ENCODE results near the gene ELFN2. TPM values are rescaled to one million over a fixed set of nuclear protein-coding genes. Genes with fewer than 3 reads are reported as not detected.

ELFN2 gene
- total RNA-seq, 2 experiments from 2014 or later = 0.05 to 0.08 TPM

GRCh38 chr22:37423283-37423682, 4.0 kb downstream of the ELFN2 start:
- H3K27ac Mint-ChIP-seq = no peak overlapping the region
- H3K27me3 Mint-ChIP-seq (ENCODE audit: low read depth) = peaks cover 68% of the 10 kb centered on the region
- no peaks in the 10 kb centered on the region for H3K36me3 Mint-ChIP-seq (ENCODE audit: low read depth)
- CTCF ChIA-PET = no interaction called here
- H3K4me1 Mint-ChIP-seq (ENCODE audit: low read depth) = peaks cover 22% of the 10 kb centered on the region
- no peak overlapping the region for H3K4me3 Mint-ChIP-seq
- POLR2A ChIA-PET = no interaction called here
- DNase-seq = no peak
- no peaks in the 10 kb centered on the region for H3K9me3 Mint-ChIP-seq (ENCODE audit: insufficient read depth)
- no peak for ATAC-seq

DNA sequence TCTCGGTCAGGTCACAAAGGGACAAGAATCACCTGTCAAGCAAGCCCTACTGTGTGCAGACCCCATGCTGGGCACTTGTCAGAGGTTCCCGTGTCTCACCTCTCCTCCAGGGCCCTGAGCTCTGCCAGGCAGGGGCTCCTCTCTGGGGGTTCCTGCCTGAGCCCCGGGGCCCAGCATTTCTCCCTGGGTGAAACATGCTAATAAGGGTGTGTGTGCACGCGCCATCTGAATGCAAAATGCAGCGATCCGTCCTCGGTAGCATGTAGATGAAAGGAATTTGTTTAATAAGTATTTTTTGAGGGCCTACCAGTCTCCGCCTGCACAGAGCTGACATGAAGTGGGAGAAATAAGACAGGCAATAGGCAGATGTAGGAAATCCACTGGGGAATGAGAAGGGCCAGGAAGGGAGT, 5.8 kb downstream of the ELFN2 start:
- ATAC-seq (no peak), DNase-seq (no peak)
- no peaks in the 10 kb centered on the region for H3K9me3 Mint-ChIP-seq (ENCODE audit: insufficient read depth)
- POLR2A ChIA-PET = no interaction called here
- CTCF ChIA-PET = no interaction called here
- H3K4me3 Mint-ChIP-seq = no peak overlapping the region
- H3K36me3 Mint-ChIP-seq (ENCODE audit: low read depth) = no peaks in the 10 kb centered on the region
- peaks cover 71% of the 10 kb centered on the region for H3K27me3 Mint-ChIP-seq (ENCODE audit: low read depth)
- peaks cover 26% of the 10 kb centered on the region for H3K4me1 Mint-ChIP-seq (ENCODE audit: low read depth)
- H3K27ac Mint-ChIP-seq = no peak overlapping the region

DNA sequence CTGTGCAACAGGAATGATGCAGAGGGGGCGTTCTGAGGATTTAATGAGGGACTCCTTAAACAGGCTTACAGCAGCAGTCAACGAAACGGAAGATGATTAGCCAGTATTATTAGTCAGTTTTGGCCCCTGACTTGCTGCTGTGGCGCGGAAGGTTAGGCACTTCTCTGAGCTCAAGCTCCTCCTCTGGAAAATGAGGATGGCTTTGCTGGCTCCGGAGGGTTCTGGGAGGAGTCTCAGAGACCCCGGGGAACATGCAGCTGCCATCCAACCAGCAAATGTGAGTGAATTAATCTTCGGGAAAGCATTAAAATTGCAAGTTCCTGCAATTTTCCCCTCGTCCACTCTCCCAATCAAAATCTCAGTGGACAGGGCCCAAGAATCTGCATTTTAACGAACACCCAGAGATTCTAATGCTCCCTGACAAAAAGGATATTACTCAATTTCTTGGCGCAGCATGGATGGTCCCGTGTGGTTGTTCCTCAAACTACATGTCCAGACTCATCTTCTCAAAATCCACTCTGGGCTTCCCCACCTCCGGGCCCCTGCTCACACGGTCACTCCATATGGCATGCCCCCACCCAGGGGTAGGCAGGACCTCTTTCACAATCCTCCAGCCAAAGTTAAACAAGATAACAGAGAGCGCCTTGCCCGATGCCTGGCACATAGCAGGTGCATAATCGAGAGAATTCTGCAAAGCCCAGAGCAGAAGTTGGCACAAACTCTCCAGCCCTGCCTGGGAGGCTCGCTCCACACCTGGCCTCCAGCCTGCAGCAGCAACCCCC, 6.4 kb downstream of the ELFN2 start:
- CTCF ChIA-PET = no interaction called here
- H3K27ac Mint-ChIP-seq = no peak overlapping the region
- POLR2A ChIA-PET = interaction anchor here (1.0 kb wide), 1 partner anchor 191 kb away, joined by 4 read pairs; no protein-coding TSS in a partner anchor
- H3K4me3 Mint-ChIP-seq = peak overlapping the region; percentile 51
- no peaks in the 10 kb centered on the region for H3K9me3 Mint-ChIP-seq (ENCODE audit: insufficient read depth)
- peaks cover 70% of the 10 kb centered on the region for H3K27me3 Mint-ChIP-seq (ENCODE audit: low read depth)
- H3K36me3 Mint-ChIP-seq (ENCODE audit: low read depth) = no peaks in the 10 kb centered on the region
- ATAC-seq (no peak), DNase-seq (no peak)
- H3K4me1 Mint-ChIP-seq (ENCODE audit: low read depth) = peaks cover 28% of the 10 kb centered on the region

- peak; percentile 59 for DNase-seq
- Mint-ChIP-seq H3K27ac (no peak overlapping the region), H3K9me3 (ENCODE audit: insufficient read depth) (no peaks in the 10 kb centered on the region), H3K36me3 (ENCODE audit: low read depth) (no peaks in the 10 kb centered on the region), H3K4me1 (ENCODE audit: low read depth) (peaks cover 28% of the 10 kb centered on the region), H3K4me3 (peak overlapping the region; percentile 51), H3K27me3 (ENCODE audit: low read depth) (peaks cover 65% of the 10 kb centered on the region)
- ATAC-seq = peak; percentile 41
- CTCF ChIA-PET = no interaction called here
- POLR2A ChIA-PET = interaction anchor here (1.0 kb wide), 1 partner anchor 191 kb away, joined by 4 read pairs; no protein-coding TSS in a partner anchor
These were observed 7.2 kb downstream of the ELFN2 start for GRCh38 chr22:37419969-37420685.

GRCh38 chr22:37419370-37419968, 7.8 kb downstream of the ELFN2 start:
- CTCF ChIA-PET = no interaction called here
- ATAC-seq = peak; percentile 1
- Mint-ChIP-seq H3K4me1 (ENCODE audit: low read depth) (peaks cover 28% of the 10 kb centered on the region), H3K36me3 (ENCODE audit: low read depth) (no peaks in the 10 kb centered on the region), H3K27me3 (ENCODE audit: low read depth) (peaks cover 65% of the 10 kb centered on the region), H3K4me3 (peak overlapping the region; percentile 45), H3K9me3 (ENCODE audit: insufficient read depth) (no peaks in the 10 kb centered on the region), H3K27ac (no peak overlapping the region)
- POLR2A ChIA-PET = no interaction called here
- DNase-seq = no peak

DNA sequence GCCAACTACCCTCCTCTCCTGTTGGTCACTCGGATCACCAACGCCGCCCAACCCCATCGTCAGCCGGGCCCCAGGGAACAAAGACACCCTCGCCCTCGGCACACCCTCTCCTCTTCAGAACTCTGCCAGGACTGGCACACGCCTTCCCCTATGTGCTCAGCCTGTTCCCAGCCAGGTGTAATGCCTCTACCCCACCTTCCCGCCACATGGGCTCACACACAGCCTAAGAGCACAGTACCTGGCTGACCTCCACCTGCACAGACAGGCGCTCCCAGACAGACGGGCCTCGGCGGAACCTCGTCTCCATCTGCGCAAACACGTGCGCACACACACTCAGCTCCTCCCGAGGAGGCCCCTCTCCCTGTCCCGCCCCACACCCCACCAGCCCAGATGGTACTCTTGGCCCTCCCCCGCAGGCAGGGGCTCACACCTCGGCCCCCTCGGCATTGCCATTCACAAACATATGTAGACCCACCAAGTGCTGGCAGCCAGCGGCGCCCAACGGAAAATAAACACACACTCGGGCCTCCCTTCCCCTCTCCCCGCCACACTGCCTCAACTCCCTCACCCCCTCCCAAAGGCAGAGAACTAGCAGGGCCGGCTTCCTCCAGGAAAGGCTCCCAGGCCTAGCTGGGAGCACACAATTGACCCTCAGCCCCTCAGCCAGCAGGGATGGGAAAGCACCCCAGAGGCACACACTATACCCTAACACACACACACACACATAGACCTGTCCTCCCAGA, 8.5 kb downstream of the ELFN2 start:
- Mint-ChIP-seq H3K27me3 (ENCODE audit: low read depth) (peaks cover 63% of the 10 kb centered on the region), H3K36me3 (ENCODE audit: low read depth) (no peaks in the 10 kb centered on the region), H3K27ac (no peak overlapping the region), H3K4me1 (ENCODE audit: low read depth) (peaks cover 28% of the 10 kb centered on the region), H3K4me3 (peak overlapping the region; percentile 45), H3K9me3 (ENCODE audit: insufficient read depth) (no peaks in the 10 kb centered on the region)
- CTCF ChIA-PET = interaction anchor here (1.1 kb wide), 1 partner anchor 10 kb away, joined by 3 read pairs; no protein-coding TSS in a partner anchor
- ATAC-seq (no peak), DNase-seq (no peak)
- POLR2A ChIA-PET = no interaction called here

GRCh38 chr22:37417677-37418348, 9.5 kb downstream of the ELFN2 start:
- no peak for ATAC-seq
- H3K9me3 Mint-ChIP-seq (ENCODE audit: insufficient read depth) = no peaks in the 10 kb centered on the region
- ChIA-PET POLR2A (no interaction called here), CTCF (interaction anchor here (1.1 to 1.3 kb wide), 3 partner anchors 11 to 149 kb away, joined by 3 to 4 read pairs (median 3); no protein-coding TSS in a partner anchor)
- H3K27ac Mint-ChIP-seq = no peak overlapping the region
- H3K27me3 Mint-ChIP-seq (ENCODE audit: low read depth) = peaks cover 70% of the 10 kb centered on the region
- DNase-seq = no peak
- no peak overlapping the region for H3K4me3 Mint-ChIP-seq
- H3K4me1 Mint-ChIP-seq (ENCODE audit: low read depth) = peaks cover 35% of the 10 kb centered on the region
- no peaks in the 10 kb centered on the region for H3K36me3 Mint-ChIP-seq (ENCODE audit: low read depth)

GRCh38 chr22:37417264-37417663, 10.0 kb downstream of the ELFN2 start:
- ChIA-PET CTCF (interaction anchor here (1.2 to 1.3 kb wide), 2 partner anchors 101 to 149 kb away, joined by 3 to 4 read pairs; no protein-coding TSS in a partner anchor), POLR2A (no interaction called here)
- peaks cover 70% of the 10 kb centered on the region for H3K27me3 Mint-ChIP-seq (ENCODE audit: low read depth)

DNA sequence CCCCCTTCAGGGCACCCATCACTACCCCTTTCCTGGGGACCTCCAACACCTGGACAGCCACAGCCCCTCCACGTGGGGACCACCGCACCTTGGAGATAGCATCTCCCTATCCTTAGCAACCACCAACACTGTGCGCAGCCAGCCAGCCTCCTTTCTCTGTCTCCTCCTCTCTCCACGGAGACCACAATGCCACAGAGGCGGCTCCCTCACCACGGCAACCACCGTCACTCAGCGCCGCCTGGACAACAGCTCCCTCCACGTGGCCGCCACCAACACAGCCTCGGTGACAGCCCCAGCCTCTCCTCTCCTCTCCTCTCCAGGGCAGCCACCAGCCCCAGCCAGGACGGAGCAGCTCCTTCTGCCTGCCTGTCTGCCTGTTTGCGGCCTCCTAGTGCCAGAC, 10.5 kb downstream of the ELFN2 start:
- Mint-ChIP-seq H3K4me1 (ENCODE audit: low read depth) (peaks cover 42% of the 10 kb centered on the region), H3K4me3 (peak overlapping the region; percentile 49), H3K9me3 (ENCODE audit: insufficient read depth) (no peaks in the 10 kb centered on the region), H3K36me3 (ENCODE audit: low read depth) (no peaks in the 10 kb centered on the region), H3K27ac (peak overlapping the region; percentile 16), H3K27me3 (ENCODE audit: low read depth) (peaks cover 70% of the 10 kb centered on the region)
- ChIA-PET CTCF (interaction anchor here (1.2 to 1.3 kb wide), 2 partner anchors 100 to 150 kb away, joined by 3 to 4 read pairs; no protein-coding TSS in a partner anchor), POLR2A (no interaction called here)
- peak; percentile 75 for ATAC-seq
- DNase-seq = peak; percentile 78

More at GRCh38 chr22:37417264-37417663, 10.0 kb downstream of the ELFN2 start:
- Mint-ChIP-seq H3K9me3 (ENCODE audit: insufficient read depth) (no peaks in the 10 kb centered on the region), H3K4me1 (ENCODE audit: low read depth) (peaks cover 40% of the 10 kb centered on the region), H3K36me3 (ENCODE audit: low read depth) (no peaks in the 10 kb centered on the region), H3K4me3 (no peak overlapping the region), H3K27ac (peak overlapping the region; percentile 16)
- DNase-seq = no peak
- ATAC-seq = no peak

DNA sequence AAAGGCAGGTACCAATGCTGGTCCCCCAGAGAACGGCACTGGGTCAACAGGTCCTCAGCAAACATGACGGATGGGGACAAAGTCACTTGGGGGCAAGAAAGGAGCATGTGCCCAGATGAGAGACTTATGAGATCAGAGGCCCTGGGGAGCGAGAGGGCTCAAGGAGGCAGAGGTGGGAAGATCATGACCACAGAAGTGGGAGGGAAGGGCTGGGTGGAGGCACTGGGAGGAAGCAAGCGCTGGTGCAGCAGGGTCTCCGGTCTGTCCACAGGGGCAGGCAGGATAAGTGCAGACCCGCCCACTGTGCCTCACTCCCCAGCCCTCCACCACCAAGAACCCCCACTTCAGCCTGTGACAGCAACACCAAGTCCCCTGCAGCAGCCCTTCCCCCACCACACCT, 10.9 kb downstream of the ELFN2 start:
- DNase-seq (no peak), ATAC-seq (peak; percentile 32)
- H3K9me3 Mint-ChIP-seq (ENCODE audit: insufficient read depth) = no peaks in the 10 kb centered on the region
- no peaks in the 10 kb centered on the region for H3K36me3 Mint-ChIP-seq (ENCODE audit: low read depth)
- peak overlapping the region; percentile 49 for H3K4me3 Mint-ChIP-seq
- ChIA-PET POLR2A (no interaction called here), CTCF (interaction anchor here (1.2 to 1.3 kb wide), 2 partner anchors 100 to 150 kb away, joined by 3 to 4 read pairs; no protein-coding TSS in a partner anchor)
- peaks cover 42% of the 10 kb centered on the region for H3K4me1 Mint-ChIP-seq (ENCODE audit: low read depth)
- H3K27ac Mint-ChIP-seq = no peak overlapping the region
- H3K27me3 Mint-ChIP-seq (ENCODE audit: low read depth) = peaks cover 67% of the 10 kb centered on the region

DNA sequence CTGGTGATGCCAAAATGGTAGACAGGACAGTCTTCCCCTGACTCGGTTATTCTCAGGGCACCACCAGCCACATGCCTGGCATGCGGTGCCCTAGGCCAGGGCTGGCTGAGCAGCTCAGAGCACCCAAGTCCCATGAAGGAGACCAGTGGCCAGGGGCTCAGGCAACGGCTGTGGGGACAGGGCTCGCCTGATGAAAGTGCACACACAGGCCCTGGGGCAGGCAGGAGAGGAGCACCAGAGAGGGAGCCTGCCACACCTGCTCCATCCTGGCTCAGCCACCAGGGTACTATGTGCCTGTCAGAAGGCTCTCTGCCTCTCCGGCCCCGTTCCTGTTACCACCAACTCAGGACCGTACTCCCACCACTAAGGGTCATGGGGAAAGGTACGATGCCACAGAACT, 12.1 kb downstream of the ELFN2 start:
- Mint-ChIP-seq H3K4me1 (ENCODE audit: low read depth) (peaks cover 42% of the 10 kb centered on the region), H3K9me3 (ENCODE audit: insufficient read depth) (no peaks in the 10 kb centered on the region), H3K36me3 (ENCODE audit: low read depth) (no peaks in the 10 kb centered on the region), H3K4me3 (no peak overlapping the region), H3K27me3 (ENCODE audit: low read depth) (peaks cover 56% of the 10 kb centered on the region), H3K27ac (no peak overlapping the region)
- DNase-seq (no peak), ATAC-seq (no peak)
- CTCF ChIA-PET = no interaction called here
- POLR2A ChIA-PET = no interaction called here
